GM12864 (cell line): ENCODE data around the gene EPB41L1.

Source experiments
- DNase-seq: peaks from one replicate; pipeline ENCODE4 v3.0.0-alpha.2; 2011; ENCODE audit warnings: low read depth
- H3K4me3 ChIP-seq: 2 replicates; pipeline ENCODE4 v1.5.1; 2011; ENCODE audit warnings: mild to moderate bottlenecking, low read depth, low read length, control low read depth
- CTCF ChIP-seq: IDR thresholded peaks from 2 replicates; pipeline ENCODE4 v1.5.1; 2011; ENCODE audit warnings: low read depth, mild to moderate bottlenecking, moderate library complexity, low read length, control low read depth, inconsistent platforms; ENCODE audit errors: missing control alignments

Gene EPB41L1

DNA sequence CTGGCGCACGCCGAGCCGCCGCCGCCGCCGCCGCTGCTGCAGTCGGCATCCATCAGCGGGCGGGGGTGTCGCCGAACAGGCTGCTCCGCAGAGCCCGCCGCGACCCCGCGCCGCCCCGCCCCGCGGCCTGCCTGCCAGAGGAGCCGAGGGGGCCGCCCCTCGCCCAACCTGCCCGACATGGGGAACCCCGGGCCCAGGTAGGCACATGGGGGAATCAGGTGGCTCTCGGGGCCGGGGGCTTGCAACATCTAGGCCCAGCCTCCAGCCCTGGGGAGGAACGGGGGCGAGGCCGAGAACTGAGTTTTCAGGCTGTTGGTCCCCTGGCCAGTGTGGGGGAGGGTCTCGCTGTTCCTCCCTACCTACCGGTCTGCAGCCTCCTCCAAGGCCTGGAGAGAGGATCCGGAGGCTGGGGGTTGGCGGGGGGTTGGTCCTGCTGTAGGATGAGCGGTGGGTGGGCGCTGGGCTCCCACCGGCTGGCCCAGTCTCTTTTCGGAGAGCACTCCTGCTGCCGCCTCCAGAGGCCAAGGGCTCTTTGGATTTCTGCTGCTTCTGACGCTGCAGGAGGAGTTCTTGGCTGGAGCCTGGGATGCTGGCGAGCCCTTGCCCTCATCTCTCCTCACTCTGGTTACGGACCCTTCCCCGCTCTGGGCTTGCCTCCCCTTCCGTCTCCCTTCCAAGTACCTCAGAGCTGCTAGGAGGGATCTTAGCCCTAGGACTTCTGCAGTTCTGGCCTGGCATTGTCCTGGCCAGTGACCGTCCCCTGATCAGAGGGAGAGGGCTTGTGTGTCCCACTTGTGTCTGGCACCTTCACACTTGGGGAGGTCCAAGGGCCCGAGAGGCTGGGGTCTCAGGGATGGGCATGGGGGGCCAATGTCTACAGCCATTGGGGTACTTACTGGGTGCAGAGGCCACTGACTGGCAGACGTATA lies at the start of gene EPB41L1:
Gene EPB41L1 (plus strand): TSS at position 41 of the 929 bp plus-strand sequence. CDS start 19,038 bp downstream, outside the sequence.
- no peak for DNase-seq
- TF ChIP-seq CTCF, result no peak
- no peak within 1 kb of the TSS for H3K4me3 ChIP-seq

DNA sequence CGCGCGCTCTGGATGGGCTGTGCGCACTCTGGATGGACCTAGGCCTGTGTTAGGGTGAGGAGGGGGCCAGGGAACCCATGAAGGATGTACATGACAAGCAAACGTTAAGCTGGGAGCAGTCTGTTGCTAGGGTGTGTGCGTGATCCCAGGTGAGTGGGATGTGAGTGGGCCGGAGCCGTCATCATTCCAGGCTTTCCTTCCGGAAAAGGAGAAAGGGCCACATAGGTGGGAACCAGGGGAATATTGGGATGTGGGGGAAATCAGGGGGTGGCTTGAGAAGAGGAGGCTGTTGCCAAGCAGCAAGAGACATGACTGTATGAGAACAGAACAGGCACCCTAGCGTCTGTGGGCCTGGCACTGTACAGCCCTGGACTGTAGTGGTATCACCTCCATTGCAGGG lies 49.7 kb upstream of the EPB41L1 start:
- DNase-seq, result no peak
- no peak overlapping the region for H3K4me3 ChIP-seq
- no peak for TF ChIP-seq CTCF

DNA sequence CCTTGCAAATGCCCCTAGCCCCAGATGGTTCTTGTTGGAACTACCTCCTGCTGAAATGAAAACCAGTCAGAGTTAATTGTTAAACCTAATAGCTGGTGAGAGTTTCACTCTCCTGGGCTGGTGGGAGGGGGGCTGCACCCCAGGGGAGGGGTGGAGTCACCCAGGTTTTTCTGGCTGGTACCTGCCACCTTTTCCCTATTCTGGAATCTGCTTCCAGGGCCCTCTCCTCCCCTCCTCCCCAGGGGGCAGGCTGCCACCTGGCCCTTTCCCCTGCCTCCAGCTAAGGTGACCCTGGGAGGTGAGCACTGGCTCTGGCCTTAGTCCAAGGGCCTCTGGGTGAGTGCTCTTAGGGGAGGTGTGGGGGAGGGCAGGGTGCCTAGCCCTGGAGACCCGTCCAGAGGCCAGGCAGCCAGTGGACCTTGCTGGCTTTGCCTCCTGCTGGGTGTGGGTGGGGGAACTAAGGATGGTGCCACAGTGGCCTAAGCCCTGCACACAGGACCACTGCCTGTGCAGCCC lies 48.8 kb upstream of the EPB41L1 start:
- TF ChIP-seq CTCF, result no peak
- DNase-seq, result no peak
- no peak overlapping the region for H3K4me3 ChIP-seq

- no peak overlapping the region for H3K4me3 ChIP-seq
- DNase-seq, result no peak
- no peak for TF ChIP-seq CTCF
These were observed 47.9 kb upstream of the EPB41L1 start for GRCh38 chr20:36106606-36107005.

GRCh38 chr20:36107881-36108280 lies 46.7 kb upstream of the EPB41L1 start:
- TF ChIP-seq CTCF, result no peak
- H3K4me3 ChIP-seq, result no peak overlapping the region
- DNase-seq, result no peak

DNA sequence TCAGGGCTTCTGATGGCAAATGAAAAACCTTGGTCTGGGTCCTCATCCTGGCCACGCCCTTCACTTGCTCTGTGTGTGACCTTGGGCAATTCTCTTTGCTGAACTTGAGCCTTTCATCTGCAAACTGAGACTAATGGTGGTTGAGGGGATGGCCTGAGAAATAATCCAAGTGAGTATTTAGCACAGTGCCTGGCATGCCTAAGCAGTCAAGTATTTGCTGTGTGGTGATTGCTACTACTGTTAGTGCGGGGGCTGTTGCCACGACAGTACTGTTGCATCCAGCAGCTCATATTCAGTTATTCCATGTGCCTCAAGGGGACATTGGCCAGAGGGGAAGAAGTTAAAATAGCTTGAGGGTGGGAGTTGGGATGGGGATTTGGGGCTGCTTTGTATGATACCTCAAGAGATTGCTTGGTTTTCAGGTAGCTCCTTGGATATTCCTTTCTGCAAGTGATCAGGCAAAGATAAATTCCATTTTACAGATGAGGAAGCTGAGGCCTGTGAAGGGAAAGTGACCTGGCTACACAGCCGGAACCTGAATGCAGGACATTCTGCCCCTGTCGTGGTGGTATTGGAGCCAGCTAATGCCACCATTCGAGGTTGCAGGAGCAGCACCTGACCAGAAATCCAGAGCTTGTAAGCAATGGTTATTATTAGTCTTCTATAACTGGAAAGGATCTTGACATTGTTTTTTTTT lies 45.1 kb upstream of the EPB41L1 start:
- no peak for TF ChIP-seq CTCF
- no peak overlapping the region for H3K4me3 ChIP-seq
- DNase-seq, result no peak
